PFSK-1 (cell line): Measurements from ENCODE around the gene HOXD10.

Experiments used
- FOXP2 ChIP-seq: optimal IDR thresholded peaks from 2 replicates; pipeline ENCODE3; 2011; ENCODE audit warnings: borderline replicate concordance, control low read depth, inconsistent platforms; ENCODE audit not compliant: insufficient read depth; ENCODE audit errors: extremely low read length, extremely low read depth
- POLR2AphosphoS5 ChIP-seq: IDR thresholded peaks from 2 replicates; pipeline ENCODE4 v1.6.1; 2012; ENCODE audit warnings: low read depth, mild to moderate bottlenecking, control low read depth, low read length, moderate library complexity
- SIN3A ChIP-seq: IDR thresholded peaks from 2 replicates; pipeline ENCODE4 v1.6.1; 2012; ENCODE audit warnings: mild to moderate bottlenecking, low read length, moderate library complexity, borderline replicate concordance; ENCODE audit not compliant: insufficient read depth
- TAF1 ChIP-seq: IDR thresholded peaks from 2 replicates; pipeline ENCODE4 v1.6.1; 2012; ENCODE audit warnings: low read length, control low read depth, borderline replicate concordance; ENCODE audit not compliant: insufficient read depth
- TF ChIP-seq, protein P1 (sequence below), 2 experiments: IDR thresholded peaks; 2 replicates each; pipeline versions ENCODE4 v1.6.1 to v1.8.0; 2011 to 2012; ENCODE audit warnings: low read depth in 2 of 2, low read length in 2 of 2, control low read depth in 1 of 2, inconsistent platforms in 1 of 2, mild to moderate bottlenecking in 1 of 2, moderate library complexity in 1 of 2; ENCODE audit not compliant: insufficient read depth in 1 of 2

The HOXD10 gene

DNA sequence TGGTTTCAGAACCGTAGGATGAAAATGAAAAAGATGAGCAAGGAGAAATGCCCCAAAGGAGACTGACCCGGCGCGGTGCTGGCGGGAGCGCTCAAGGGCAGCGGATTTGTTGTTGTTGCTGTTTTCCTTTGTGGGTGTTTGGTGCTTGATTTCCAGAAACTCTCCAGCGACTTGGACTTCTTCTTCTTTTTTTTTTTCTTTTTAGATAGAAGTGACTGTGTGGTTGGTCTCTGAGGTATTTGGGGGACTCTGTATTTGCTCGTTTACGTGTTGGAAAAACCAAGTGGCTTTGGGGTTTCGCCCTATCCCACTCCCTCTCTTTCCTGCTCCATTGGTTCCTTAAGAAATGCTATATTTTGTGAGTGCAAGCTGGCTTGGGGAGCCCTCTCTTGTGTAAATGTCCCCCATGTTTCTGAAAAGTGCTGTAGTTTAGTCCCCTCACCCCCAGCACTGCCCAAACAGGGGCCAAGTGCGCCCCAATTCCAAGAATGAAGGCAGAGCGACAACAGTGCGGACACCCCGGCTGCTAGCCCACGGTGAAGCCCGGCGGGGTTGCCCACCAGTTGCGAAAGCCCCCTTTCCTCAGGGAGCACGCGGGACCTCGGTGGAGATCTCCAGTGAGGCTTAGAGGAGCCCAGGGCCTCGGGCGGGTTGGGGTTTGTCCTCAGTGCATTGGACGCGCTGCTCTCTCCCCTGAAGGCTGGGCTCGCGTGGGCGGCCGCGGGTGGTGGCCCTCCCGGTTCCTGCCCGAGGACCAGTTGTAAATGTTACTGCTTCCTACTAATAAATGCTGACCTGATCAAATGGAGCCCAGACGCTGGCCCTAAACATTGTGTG lies 7.8 kb downstream of the HOXD10 start:
- TF ChIP-seq FOXP2 (no peak), POLR2AphosphoS5 (no peak), TAF1 (no peak), SIN3A (no peak)
- TF ChIP-seq, protein P1, sequence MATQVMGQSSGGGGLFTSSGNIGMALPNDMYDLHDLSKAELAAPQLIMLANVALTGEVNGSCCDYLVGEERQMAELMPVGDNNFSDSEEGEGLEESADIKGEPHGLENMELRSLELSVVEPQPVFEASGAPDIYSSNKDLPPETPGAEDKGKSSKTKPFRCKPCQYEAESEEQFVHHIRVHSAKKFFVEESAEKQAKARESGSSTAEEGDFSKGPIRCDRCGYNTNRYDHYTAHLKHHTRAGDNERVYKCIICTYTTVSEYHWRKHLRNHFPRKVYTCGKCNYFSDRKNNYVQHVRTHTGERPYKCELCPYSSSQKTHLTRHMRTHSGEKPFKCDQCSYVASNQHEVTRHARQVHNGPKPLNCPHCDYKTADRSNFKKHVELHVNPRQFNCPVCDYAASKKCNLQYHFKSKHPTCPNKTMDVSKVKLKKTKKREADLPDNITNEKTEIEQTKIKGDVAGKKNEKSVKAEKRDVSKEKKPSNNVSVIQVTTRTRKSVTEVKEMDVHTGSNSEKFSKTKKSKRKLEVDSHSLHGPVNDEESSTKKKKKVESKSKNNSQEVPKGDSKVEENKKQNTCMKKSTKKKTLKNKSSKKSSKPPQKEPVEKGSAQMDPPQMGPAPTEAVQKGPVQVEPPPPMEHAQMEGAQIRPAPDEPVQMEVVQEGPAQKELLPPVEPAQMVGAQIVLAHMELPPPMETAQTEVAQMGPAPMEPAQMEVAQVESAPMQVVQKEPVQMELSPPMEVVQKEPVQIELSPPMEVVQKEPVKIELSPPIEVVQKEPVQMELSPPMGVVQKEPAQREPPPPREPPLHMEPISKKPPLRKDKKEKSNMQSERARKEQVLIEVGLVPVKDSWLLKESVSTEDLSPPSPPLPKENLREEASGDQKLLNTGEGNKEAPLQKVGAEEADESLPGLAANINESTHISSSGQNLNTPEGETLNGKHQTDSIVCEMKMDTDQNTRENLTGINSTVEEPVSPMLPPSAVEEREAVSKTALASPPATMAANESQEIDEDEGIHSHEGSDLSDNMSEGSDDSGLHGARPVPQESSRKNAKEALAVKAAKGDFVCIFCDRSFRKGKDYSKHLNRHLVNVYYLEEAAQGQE (IDR thresholded peaks at IDR 0.05; ENCODE audit: insufficient read depth in 1 of 2, low read depth in 2 of 2, low read length in 2 of 2) = no peak

DNA sequence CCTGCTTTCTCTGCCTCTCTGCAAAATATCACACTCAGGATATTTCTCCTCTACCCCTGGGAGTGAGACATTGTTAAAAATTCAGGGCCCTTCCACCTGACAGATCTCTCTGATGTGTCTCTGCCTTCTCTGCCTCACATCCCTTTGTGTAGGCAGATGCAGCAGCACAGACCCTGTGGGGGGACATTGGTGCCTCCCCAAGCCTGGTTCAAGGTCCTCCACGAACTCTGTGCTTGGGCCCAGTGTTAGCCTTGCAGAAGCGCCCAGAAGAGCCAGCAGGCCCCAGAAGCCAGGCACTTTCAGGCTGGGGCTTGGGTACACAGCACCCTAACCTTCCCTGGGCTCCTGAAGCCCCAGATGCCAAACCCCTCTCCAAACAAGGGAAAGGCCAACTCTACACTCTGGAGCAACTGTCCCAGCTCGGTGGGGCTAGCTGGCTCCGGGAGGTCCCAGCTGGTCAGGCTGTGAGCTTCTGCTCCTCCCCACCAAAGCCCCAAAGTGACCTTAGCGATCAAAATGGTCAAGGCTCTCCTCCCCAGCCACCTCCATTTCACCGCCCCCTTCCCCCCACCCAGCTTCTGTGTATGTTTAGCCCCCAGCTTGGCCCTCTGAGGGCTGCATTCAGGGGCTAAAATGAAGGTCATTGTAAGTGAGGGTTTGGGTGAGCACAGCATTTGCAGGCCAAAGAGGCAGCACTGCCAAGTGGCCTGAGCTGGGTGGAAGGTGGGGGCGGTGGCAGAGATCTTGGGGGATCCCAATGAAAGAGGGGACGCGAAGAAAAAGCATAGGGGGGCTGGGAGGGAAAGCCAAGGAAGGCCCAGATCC lies 8.6 kb downstream of the HOXD10 start:
- TF ChIP-seq TAF1 (no peak), POLR2AphosphoS5 (no peak), SIN3A (no peak), FOXP2 (no peak)
- TF ChIP-seq, protein P1 (IDR thresholded peaks at IDR 0.05; ENCODE audit: insufficient read depth in 1 of 2, low read depth in 2 of 2, low read length in 2 of 2) = no peak

DNA sequence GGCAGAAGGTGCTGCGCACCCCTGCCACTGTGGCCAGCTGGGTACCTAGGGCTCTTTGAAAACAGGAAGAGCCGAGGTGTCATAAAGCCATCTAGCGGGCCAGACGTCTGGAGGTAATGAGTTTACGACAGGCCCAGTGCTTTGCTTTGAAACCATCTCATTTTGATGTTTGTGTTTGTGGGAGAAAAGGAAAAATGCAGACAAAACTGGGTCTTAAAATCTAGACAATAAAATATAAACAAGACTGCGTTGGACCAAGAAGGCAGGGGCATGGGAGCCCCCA lies 9.1 kb downstream of the HOXD10 start:
- no peak for TF ChIP-seq POLR2AphosphoS5

DNA sequence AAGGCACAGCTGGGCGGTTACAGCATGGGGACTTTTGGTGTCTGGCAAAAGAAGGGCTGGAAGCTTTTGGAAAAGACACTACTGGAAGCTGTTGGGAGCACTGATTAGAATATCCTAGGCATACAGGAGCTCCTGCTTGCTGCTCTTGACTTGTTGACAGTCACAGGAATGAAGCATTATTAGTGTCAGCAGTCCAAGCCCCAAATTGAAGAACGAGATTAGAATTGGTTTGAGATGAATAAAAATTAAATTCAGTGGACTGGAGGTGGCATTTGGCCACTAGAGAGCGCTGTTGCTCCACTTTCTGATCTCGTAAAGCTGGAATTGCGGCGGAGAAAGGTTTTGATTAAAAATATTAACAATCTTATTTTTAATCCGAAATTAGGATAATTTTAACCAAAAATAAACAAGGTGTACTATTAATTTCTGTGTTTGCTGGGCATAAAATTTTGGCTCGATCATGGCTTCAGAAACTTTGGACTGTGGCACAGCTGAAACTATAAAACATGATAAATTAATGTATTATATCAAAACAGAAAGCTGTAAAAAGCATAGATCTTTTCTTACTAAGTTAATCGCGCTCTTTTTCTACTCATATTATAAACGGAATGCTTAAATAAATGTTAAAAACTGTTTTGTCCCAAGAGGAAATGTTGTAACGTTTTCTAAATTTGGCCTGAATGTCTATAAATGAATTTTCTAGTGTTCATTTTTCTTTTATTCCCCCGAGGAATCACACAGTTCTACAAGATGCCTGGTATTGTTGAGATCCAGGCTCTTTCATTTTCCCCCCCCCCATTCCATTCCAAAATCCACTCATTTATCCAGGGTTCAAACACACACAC lies 10.6 kb downstream of the HOXD10 start:
- TF ChIP-seq TAF1 (no peak), FOXP2 (no peak), SIN3A (no peak), POLR2AphosphoS5 (no peak)
- TF ChIP-seq, protein P1 (IDR thresholded peaks at IDR 0.05; ENCODE audit: insufficient read depth in 1 of 2, low read depth in 2 of 2, low read length in 2 of 2) = no peak

DNA sequence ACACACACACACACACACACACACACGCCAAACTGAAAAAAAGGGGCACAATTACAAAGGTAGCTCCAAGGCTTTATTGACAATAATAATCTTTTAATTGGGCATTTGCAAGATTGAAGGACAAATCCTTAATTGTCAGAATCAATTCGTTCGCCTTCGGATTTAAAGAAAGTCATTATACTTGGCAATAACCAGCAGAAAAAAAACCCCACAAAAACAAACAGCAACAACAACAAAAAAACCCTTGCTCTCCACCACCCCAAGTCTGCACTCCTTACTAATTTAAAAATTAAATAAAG lies 11.1 kb downstream of the HOXD10 start:
- TF ChIP-seq FOXP2 (no peak), SIN3A (no peak), POLR2AphosphoS5 (no peak), TAF1 (no peak)
- TF ChIP-seq, protein P1 (IDR thresholded peaks at IDR 0.05; ENCODE audit: insufficient read depth in 1 of 2, low read depth in 2 of 2, low read length in 2 of 2) = no peak
